Stimulated activated naive CD8-positive, alpha-beta T cell treated with anti-CD3 and anti-CD28 coated beads, Interleukin-15, amount 100 ng/mL, for 72 hours (primary cell): ENCODE data around the gene RAB5B.
A peak's percentile ranks its signal among the peaks of the same experiment; 100 is the strongest.

ENCODE experiments used
- ATAC-seq: fragments of 150-1000 bp; cut with Tn5 transposase; 2 replicates; pipeline ENCODE4 v1.10.0; 2021; ENCODE audit warnings: mild to moderate bottlenecking, moderate library complexity
- DNase-seq, 2 donors: peaks; one replicate each; pipeline ENCODE4 v3.0.0; 2021 to 2022
- H3K27ac Mint-ChIP-seq, 2 donors: one replicate each; pipeline ENCODE4 v1.8.0; 2022; ENCODE audit warnings: mild to moderate bottlenecking in 2 of 2, mixed read lengths in 2 of 2, moderate library complexity in 2 of 2
- H3K27me3 Mint-ChIP-seq: one replicate; pipeline ENCODE4 v1.8.0; 2022; ENCODE audit warnings: mixed read lengths
- H3K4me1 Mint-ChIP-seq: one replicate; pipeline ENCODE4 v1.8.0; 2022; ENCODE audit warnings: mild to moderate bottlenecking, mixed read lengths
- H3K4me3 Mint-ChIP-seq, 2 donors: one replicate each; pipeline ENCODE4 v1.8.0; 2022; ENCODE audit warnings: mild to moderate bottlenecking in 2 of 2, mixed read lengths in 2 of 2, moderate library complexity in 1 of 2
- H3K9me3 Mint-ChIP-seq, 2 donors: one replicate each; pipeline ENCODE4 v1.8.0; 2022; ENCODE audit warnings: mixed read lengths in 2 of 2

Gene RAB5B

DNA sequence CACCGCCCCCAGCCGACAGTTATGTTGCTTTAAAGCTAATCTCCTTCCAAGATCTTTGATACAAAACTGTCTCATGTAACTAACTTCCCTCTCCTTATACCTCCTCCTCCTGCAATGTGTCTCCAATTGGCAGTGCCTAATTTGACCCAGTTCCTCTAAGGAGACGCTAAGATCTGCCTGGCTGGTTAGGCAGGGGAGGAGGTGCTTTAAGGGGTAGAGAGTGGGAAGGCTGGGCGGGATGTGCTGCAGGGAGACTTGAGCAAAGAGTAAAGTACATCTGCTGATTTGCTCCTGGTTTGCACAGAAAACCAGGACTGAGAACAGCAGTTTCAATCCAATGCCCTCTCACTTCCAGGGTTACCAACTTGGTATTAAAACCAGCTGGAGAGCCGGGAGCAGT is 39.6 kb downstream of the RAB5B start:
- no peak overlapping the region for H3K27ac Mint-ChIP-seq
- no peaks in the 10 kb centered on the region for H3K9me3 Mint-ChIP-seq
- DNase-seq = no peak
- no peak overlapping the region for H3K4me3 Mint-ChIP-seq
- H3K4me1 Mint-ChIP-seq = peaks cover 59% of the 10 kb centered on the region
- H3K27me3 Mint-ChIP-seq = no peaks in the 10 kb centered on the region
- no peak for ATAC-seq

DNA sequence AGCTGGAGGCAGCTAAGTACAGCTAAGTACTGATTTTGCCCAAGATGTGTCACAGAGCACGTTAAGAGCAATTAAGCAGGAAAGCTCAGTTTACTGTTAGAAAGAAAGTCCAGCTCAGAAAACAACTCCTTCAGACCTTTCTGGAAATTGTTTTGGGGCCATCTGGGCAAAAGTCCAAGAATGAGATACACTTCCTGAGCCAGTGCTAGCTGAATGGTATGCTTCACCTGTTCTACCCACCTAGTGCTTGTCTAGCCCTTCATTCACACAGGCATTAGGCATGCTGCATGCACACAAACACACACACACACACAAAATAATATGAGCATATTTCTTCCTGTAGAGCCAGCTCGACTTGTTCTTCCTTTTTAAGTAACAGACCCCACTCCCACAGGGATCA is 40.3 kb downstream of the RAB5B start:
- Mint-ChIP-seq H3K27ac (peak overlapping the region in 1 of 2 donors; percentile 67), H3K27me3 (no peaks in the 10 kb centered on the region), H3K4me1 (peaks cover 51% of the 10 kb centered on the region), H3K9me3 (no peaks in the 10 kb centered on the region), H3K4me3 (no peak overlapping the region)
- no peak for ATAC-seq
- no peak for DNase-seq

DNA sequence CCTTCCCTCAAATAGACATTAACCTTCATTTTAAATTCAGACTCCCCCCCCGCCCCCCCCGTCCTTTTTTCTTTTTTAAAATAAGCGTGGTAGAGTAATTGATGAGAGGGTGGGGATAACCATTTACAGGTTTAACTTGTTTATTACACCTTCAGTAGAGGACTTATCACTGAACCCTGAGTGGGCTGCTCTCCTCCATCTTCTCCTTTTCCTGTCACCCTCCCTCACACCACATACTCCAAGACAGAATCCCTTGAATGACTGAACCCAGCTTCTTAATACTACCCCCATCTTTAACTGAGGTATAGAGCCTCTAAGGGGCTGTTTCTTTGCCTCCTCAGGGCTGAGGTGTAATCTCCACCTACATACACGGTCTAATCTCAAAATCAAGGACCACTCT is 43.3 kb downstream of the RAB5B start:
- no peak overlapping the region for H3K27ac Mint-ChIP-seq
- no peaks in the 10 kb centered on the region for H3K9me3 Mint-ChIP-seq
- no peaks in the 10 kb centered on the region for H3K27me3 Mint-ChIP-seq
- no peak for DNase-seq
- peaks cover 49% of the 10 kb centered on the region for H3K4me1 Mint-ChIP-seq
- no peak for ATAC-seq
- H3K4me3 Mint-ChIP-seq = no peak overlapping the region

DNA sequence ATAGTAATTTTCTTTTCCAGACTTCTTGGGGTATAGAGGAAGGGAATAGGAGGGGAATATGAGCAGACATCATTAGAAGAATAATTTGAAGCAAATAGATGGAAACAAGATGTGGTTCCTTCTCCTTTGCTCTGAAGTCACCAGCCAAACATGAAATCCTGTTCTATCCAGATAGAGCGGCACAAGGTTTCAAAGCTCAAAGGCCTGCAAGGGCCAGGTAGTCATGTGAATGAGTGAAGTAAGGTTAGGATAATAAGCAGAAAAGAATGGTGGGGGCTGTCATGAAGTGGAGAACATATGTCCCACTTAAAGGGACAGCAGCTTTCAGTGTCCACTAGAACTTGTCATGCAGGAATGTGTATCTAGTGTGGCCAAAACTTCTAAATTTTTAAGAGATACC is 44.5 kb downstream of the RAB5B start:
- H3K27me3 Mint-ChIP-seq = no peaks in the 10 kb centered on the region
- no peak overlapping the region for H3K27ac Mint-ChIP-seq
- H3K4me1 Mint-ChIP-seq = peaks cover 60% of the 10 kb centered on the region
- no peak overlapping the region for H3K4me3 Mint-ChIP-seq
- no peaks in the 10 kb centered on the region for H3K9me3 Mint-ChIP-seq
- DNase-seq (no peak), ATAC-seq (no peak)

DNA sequence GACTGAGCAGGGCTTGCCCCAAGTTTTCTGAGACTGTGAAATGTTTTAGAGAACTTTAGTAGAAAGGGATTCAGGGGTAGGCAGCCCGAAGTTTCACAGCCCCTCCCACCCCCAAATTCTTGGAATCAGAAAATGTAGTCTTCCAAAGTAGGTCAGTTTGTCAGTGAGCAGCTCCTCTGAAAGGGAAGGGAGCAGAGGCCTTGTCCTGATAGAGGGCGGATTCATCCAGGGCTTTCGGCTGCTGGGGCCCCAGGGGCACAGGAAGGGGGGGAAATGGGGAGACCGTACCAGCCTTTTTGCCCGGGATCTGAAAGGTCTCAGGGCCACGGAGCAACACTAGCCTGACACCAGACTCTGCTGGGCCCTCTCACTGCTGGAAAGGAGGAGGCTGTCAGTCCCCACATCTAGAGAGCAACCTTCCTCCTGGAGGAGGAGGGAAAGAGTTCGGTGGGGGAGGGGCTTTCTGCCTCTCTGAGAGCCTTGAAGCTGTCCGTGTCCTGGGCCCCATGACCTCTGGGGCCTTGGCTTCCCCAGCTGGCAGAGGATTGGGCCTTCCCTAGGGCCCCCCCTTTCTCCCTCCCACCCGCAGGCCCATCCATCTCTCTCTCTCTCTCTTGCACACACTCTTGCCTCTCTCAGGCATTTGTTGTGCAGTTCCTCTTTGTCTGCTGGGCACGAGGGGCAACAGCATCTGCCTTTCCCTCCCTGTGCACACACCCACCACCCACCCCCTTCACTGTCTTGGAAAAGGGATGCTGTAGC is 46.7 kb downstream of the RAB5B start, which contains the start of gene IKZF4:
IKZF4 (plus strand) TSS at position 621 of the 762 bp plus-strand sequence. CDS start 451 bp downstream, outside the sequence.
- no peaks in the 10 kb centered on the region for H3K9me3 Mint-ChIP-seq
- peaks cover 71% of the 10 kb centered on the region for H3K4me1 Mint-ChIP-seq
- H3K27ac Mint-ChIP-seq = peak within 1 kb of the TSS; percentile 97 to 100
- ATAC-seq (peak; percentile 61), DNase-seq (no peak)
- no peaks in the 10 kb centered on the region for H3K27me3 Mint-ChIP-seq
- H3K4me3 Mint-ChIP-seq = peak within 1 kb of the TSS; percentile 95 to 99

DNA sequence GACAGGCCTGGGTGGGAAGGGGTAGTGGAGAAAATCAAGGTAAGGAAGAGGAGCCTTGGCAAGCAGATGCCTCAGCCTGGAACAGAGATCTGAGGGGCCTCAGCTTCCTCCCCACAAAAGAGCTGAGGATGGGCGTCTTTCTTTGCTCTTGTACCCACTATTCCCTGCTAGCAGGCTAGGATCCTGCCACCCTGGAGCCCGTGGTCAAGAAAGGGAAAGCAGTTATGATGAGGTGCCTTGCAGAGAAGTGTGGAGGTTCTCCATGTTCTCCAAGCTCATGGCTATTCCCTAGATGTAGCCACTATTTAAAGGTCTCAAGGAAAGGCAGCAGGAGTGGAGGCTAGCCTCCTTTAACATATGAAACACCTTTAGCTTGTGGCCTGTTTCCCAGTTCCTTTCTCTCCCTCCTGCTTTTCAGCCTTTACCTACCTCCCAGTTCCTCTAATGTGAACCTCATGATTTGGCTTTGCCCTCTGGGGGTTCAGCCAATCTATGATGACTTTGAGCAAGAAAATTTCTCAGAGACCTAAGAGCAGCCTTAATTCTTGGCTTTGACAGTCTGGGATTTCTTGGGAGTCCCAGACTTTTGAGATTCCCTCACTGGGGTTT is 48.1 kb downstream of the RAB5B start:
- H3K9me3 Mint-ChIP-seq = no peaks in the 10 kb centered on the region
- no peak for DNase-seq
- ATAC-seq = peak; percentile 11
- peak overlapping the region; percentile 95 to 99 for H3K4me3 Mint-ChIP-seq
- H3K4me1 Mint-ChIP-seq = peaks cover 65% of the 10 kb centered on the region
- H3K27ac Mint-ChIP-seq = peak overlapping the region; percentile 97 to 100
- H3K27me3 Mint-ChIP-seq = no peaks in the 10 kb centered on the region

DNA sequence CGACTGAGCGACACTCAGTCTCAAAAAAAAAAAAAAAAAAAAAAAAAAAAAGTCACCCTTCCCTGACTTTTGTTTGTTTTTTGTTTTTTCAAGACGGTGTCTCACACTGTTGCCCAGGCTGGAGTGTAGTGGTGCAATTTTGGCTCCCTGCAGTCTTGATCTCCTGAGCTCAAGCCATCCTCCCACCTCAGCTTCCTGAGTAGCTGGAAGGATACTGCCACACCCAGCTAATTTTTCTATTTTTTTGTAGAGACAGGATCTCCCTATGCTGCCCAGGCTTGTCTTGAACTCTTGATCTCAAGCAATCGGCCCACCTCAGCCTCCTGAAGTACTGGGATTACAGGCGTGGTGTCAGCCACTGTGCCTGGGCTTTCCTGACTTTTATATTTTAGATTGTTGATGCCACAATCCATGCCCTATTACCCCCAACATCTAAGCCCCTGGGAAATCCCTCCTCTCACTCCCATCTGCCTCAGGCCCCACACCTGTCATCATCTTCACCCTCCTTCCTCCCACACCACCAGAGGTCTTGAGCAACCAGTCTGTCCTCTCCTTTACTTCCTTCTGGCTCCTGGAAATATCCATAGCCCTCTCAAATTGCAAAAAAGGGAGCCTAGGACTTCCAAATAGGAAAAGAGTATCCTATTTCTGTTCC is 54.8 kb downstream of the RAB5B start:
- H3K4me1 Mint-ChIP-seq = peaks cover 85% of the 10 kb centered on the region
- H3K27ac Mint-ChIP-seq = peak overlapping the region in 1 of 2 donors; percentile 2
- no peak for ATAC-seq
- DNase-seq = no peak
- H3K4me3 Mint-ChIP-seq = peak overlapping the region in 1 of 2 donors; percentile 19
- H3K9me3 Mint-ChIP-seq = no peaks in the 10 kb centered on the region
- H3K27me3 Mint-ChIP-seq = no peaks in the 10 kb centered on the region

DNA sequence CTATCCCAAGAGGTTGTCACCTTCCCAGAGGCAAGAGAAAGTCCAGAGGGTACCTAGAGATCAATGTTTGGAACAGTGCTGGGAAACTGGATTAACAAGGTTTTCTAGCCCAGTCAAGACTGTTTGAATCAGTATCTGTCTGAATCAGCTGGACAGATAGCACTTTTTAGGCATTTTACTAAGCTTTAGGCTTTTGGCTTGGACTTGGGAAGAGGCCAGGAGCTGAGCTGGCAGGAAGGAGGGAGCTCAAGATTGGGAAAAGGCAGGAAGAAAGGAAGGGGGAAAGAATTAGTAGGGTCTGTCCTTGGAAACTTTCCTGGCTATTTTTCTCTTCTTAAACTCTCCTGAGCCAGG is 55.3 kb downstream of the RAB5B start:
- Mint-ChIP-seq H3K9me3 (no peaks in the 10 kb centered on the region), H3K27me3 (no peaks in the 10 kb centered on the region), H3K27ac (no peak overlapping the region), H3K4me1 (peaks cover 86% of the 10 kb centered on the region), H3K4me3 (peak overlapping the region in 1 of 2 donors; percentile 19)
- ATAC-seq (no peak), DNase-seq (no peak)

DNA sequence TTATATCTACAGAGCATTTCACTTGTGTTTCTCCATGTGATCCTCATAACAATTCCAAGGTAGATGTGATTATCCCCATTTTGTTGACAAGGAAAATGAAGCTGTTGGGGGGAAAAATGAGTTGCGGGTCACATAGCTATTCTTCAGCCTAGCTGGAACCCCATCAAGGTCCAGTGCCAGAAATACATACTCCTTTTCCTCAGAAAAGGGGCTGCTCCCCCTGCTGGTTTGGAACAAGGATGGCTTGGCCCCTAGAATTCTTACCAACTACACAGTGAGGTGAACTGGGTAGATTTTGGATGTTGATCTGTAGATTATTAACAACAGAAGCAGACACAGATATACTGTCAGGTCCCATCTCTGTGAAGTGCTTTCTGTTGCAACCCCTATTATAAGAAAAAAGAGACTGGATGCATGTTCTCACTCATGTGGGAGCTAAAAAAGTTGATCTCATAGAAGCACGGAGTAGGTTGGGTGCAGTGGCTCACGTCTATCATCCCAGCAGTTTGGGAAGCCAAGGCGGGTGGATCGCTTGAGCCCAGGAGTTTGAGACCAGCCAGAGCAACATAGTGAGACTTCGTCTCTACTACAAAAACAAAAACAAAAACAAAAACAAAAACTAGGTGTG is 55.9 kb downstream of the RAB5B start:
- H3K9me3 Mint-ChIP-seq = no peaks in the 10 kb centered on the region
- DNase-seq (peak; percentile 41 to 44), ATAC-seq (peak; percentile 24)
- no peak overlapping the region for H3K4me3 Mint-ChIP-seq
- H3K4me1 Mint-ChIP-seq = peaks cover 92% of the 10 kb centered on the region
- H3K27ac Mint-ChIP-seq = no peak overlapping the region
- no peaks in the 10 kb centered on the region for H3K27me3 Mint-ChIP-seq

DNA sequence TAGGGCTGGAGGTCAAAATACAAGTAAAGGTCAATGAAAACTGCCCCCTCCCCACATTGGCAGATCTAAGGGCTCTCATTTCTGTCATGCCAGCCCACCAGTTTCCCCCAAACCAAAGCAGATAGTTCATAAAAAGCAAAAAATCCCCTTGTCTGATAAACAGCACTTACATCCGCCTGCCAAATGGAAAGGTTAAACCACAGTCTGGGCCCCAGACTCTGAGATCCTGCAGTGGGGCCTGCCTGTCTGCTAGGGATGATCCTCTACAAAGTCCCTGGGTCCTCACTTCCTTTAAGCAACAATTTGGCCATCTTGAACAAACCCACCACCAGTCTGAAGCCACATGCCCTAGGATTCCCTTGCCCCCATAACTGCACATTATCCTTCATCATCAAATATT is 58.1 kb downstream of the RAB5B start:
- peaks cover 99% of the 10 kb centered on the region for H3K4me1 Mint-ChIP-seq
- ATAC-seq (peak; percentile 56), DNase-seq (peak; percentile 38 to 48)
- peak overlapping the region; percentile 30 to 70 for H3K27ac Mint-ChIP-seq
- H3K27me3 Mint-ChIP-seq = no peaks in the 10 kb centered on the region
- H3K4me3 Mint-ChIP-seq = peak overlapping the region; percentile 69 to 72
- no peaks in the 10 kb centered on the region for H3K9me3 Mint-ChIP-seq

DNA sequence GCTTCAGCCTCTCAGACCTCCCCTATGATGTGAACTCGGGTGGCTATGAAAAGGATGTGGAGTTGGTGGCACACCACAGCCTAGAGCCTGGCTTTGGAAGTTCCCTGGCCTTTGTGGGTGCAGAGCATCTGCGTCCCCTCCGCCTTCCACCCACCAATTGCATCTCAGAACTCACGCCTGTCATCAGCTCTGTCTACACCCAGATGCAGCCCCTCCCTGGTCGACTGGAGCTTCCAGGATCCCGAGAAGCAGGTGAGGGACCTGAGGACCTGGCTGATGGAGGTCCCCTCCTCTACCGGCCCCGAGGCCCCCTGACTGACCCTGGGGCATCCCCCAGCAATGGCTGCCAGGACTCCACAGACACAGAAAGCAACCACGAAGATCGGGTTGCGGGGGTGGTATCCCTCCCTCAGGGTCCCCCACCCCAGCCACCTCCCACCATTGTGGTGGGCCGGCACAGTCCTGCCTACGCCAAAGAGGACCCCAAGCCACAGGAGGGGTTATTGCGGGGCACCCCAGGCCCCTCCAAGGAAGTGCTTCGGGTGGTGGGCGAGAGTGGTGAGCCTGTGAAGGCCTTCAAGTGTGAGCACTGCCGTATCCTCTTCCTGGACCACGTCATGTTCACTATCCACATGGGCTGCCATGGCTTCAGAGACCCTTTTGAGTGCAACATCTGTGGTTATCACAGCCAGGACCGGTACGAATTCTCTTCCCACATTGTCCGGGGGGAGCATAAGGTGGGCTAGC is 60.9 kb downstream of the RAB5B start:
- Mint-ChIP-seq H3K4me1 (peaks cover 99% of the 10 kb centered on the region), H3K27ac (peak overlapping the region; percentile 79 to 92), H3K9me3 (no peaks in the 10 kb centered on the region)

DNA sequence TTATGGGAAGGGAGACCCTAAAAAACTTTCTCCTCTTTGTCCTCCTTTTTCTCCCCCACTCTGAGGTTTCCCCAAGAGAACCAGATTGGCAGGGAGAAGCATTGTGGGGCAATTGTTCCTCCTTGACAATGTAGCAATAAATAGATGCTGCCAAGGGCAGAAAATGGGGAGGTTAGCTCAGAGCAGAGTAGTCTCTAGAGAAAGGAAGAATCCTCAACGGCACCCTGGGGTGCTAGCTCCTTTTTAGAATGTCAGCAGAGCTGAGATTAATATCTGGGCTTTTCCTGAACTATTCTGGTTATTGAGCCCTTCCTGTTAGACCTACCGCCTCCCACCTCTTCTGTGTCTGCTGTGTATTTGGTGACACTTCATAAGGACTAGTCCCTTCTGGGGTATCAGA is 63.3 kb downstream of the RAB5B start:
- Mint-ChIP-seq H3K4me3 (peak overlapping the region; percentile 75 to 78), H3K27me3 (no peaks in the 10 kb centered on the region), H3K27ac (peak overlapping the region in 1 of 2 donors; percentile 96), H3K4me1 (peaks cover 93% of the 10 kb centered on the region), H3K9me3 (no peaks in the 10 kb centered on the region)
- no peak for ATAC-seq
- no peak for DNase-seq

More for the DNA sequence above, 60.9 kb downstream of the RAB5B start:
- Mint-ChIP-seq H3K27me3 (no peaks in the 10 kb centered on the region), H3K4me3 (peak overlapping the region; percentile 71 to 75)
- peak; percentile 89 for ATAC-seq
- DNase-seq = peak; percentile 67 to 84

DNA sequence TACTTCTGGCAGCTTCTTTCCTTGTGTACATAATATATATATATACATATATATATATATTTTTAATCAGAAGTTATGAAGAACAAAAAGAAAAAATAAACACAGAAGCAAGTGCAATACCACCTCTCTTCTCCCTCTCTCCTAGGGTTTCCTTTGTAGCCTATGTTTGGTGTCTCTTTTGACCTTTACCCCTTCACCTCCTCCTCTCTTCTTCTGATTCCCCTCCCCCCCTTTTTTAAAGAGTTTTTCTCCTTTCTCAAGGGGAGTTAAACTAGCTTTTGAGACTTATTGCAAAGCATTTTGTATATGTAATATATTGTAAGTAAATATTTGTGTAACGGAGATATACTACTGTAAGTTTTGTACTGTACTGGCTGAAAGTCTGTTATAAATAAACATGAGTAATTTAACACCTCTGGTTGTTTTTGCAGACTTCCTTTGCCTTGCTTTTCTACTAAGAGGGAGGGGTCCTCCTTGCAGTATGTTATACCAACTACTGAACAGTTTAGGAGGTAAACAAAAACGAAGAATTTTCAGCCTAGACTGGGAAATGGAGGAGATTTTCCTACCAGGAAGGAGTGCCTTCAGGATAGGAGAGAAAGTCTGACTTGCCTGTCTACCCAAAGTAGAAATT is 64.3 kb downstream of the RAB5B start:
- Mint-ChIP-seq H3K27me3 (no peaks in the 10 kb centered on the region), H3K9me3 (no peaks in the 10 kb centered on the region), H3K4me1 (peaks cover 90% of the 10 kb centered on the region), H3K4me3 (peak overlapping the region; percentile 60 to 63), H3K27ac (peak overlapping the region in 1 of 2 donors; percentile 21)
- ATAC-seq (no peak), DNase-seq (no peak)

DNA sequence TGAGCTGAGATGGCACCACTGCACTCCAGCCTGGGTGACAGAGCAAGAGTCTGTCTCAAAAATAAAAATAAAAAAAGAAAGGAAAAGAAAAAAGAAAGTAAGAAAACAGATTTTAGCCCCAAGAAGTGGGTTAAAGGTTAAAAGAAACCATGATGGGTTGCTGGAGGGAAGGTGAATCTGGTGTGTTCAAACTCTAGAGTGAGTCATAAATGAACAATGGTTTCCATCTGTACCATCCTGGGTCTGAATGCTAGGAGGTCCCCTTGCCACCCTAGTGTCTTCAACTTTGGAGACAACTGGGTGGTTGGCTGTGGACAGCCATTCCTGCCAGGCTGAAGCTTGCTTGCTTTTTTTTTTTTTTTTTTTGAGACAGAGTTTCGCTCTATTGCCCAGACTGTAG is 66.3 kb downstream of the RAB5B start:
- Mint-ChIP-seq H3K9me3 (no peaks in the 10 kb centered on the region), H3K4me1 (peaks cover 84% of the 10 kb centered on the region), H3K27ac (peak overlapping the region; percentile 86 to 95), H3K4me3 (peak overlapping the region; percentile 93 to 100), H3K27me3 (no peaks in the 10 kb centered on the region)
- ATAC-seq (peak; percentile 47), DNase-seq (peak; percentile 16 to 40)
